H1 (cell line): ENCODE results near the gene PCDHGA1. TPM values are rescaled to one million over a fixed set of nuclear protein-coding genes. Genes with fewer than 3 reads are reported as not detected.

ENCODE experiments used
- CTCF ChIA-PET: fragments of 300-600 bp; sonication (Branson Sonifier 250); formaldehyde crosslinking; loops from one replicate; lab custom pipeline; 2021; ENCODE audit not compliant: partially characterized antibody; lab: Charles Lee
- POLR2A ChIA-PET: fragments of 300-600 bp; sonication (Branson Sonifier 250); formaldehyde crosslinking; loops from one replicate; lab custom pipeline; 2021; ENCODE audit warnings: inconsistent platforms; ENCODE audit not compliant: partially characterized antibody; lab: Charles Lee
- DNase-seq, 2 experiments: peaks; one replicate each; pipeline versions ENCODE4 v3.0.0 to v3.0.0-alpha.2; 2010 to 2022; ENCODE audit warnings: low spot score in 2 of 2, low read depth in 1 of 2, mixed read lengths in 1 of 2
- FAIRE-seq: peaks from 2 replicates; lab custom pipeline; 2011; peaks lifted over from hg19 to GRCh38; lab: Jason Lieb, UNC
- H2AFZ ChIP-seq: 2 replicates; pipeline ENCODE4 v1.8.1; 2012; ENCODE audit warnings: low read length, inconsistent platforms
- H2AK5ac ChIP-seq: 2 replicates; pipeline ENCODE4 v1.6.1; 2013; ENCODE audit warnings: low read depth, low read length
- H2BK120ac ChIP-seq: replicated peaks from 2 replicates; pipeline ENCODE3; 2013; ENCODE audit warnings: low read depth, low read length, inconsistent platforms
- H2BK12ac ChIP-seq: 2 replicates; pipeline ENCODE4 v1.6.1; 2013; ENCODE audit warnings: low read depth, low read length
- H2BK15ac ChIP-seq: 2 replicates; pipeline ENCODE4 v1.6.1; 2013; ENCODE audit warnings: low read length
- H2BK20ac ChIP-seq: 2 replicates; pipeline ENCODE4 v1.6.1; 2013; ENCODE audit warnings: low read length
- H2BK5ac ChIP-seq: 2 replicates; pipeline ENCODE4 v1.6.1; 2013; ENCODE audit warnings: low read depth, low read length
- H3K14ac ChIP-seq: 2 replicates; pipeline ENCODE4 v1.6.1; 2013; ENCODE audit warnings: inconsistent platforms; ENCODE audit not compliant: insufficient read length
- H3K18ac ChIP-seq: 2 replicates; pipeline ENCODE4 v1.6.1; 2013; ENCODE audit warnings: low read length; ENCODE audit errors: extremely low read depth
- H3K23ac ChIP-seq: 2 replicates; pipeline ENCODE4 v1.6.1; 2013; ENCODE audit warnings: inconsistent platforms; ENCODE audit not compliant: insufficient read length
- H3K23me2 ChIP-seq: 2 replicates; pipeline ENCODE4 v1.6.1; 2013; ENCODE audit warnings: low read depth, low read length
- H3K27ac ChIP-seq: 2 replicates; pipeline ENCODE4 v1.6.1; 2011; ENCODE audit warnings: low read depth, low read length, inconsistent platforms
- H3K27me3 ChIP-seq, 4 experiments: replicated peaks in 1 of 4; 1 replicate in 1 of 4; 2 replicates in 3 of 4; pipeline versions ENCODE4 v1.6.1 to v1.8.1; 2011 to 2013; ENCODE audit warnings: low read length in 3 of 4, mild to moderate bottlenecking in 3 of 4, inconsistent platforms in 2 of 4, mixed read lengths in 2 of 4, moderate library complexity in 1 of 4; ENCODE audit not compliant: control insufficient read depth in 3 of 4, insufficient read depth in 3 of 4; ENCODE audit errors: extremely low read depth in 1 of 4
- H3K36me3 ChIP-seq, 4 experiments: 2 replicates each; pipeline versions ENCODE4 v1.6.1 to v1.8.1; 2011 to 2013; ENCODE audit warnings: mild to moderate bottlenecking in 4 of 4, low read length in 3 of 4, moderate library complexity in 2 of 4, control low read depth in 1 of 4, inconsistent platforms in 1 of 4; ENCODE audit not compliant: insufficient read depth in 4 of 4, control insufficient read depth in 2 of 4
- H3K4ac ChIP-seq: replicated peaks from 2 replicates; pipeline ENCODE3; 2013; ENCODE audit warnings: low read length, low read depth, mixed read lengths, inconsistent platforms; ENCODE audit not compliant: insufficient read length
- H3K4me1 ChIP-seq, 4 experiments: replicated peaks in 1 of 4; 1 replicate in 1 of 4; 2 replicates in 3 of 4; pipeline versions ENCODE4 v1.6.1 to v1.8.1; 2011 to 2013; ENCODE audit warnings: low read length in 3 of 4, inconsistent platforms in 2 of 4, mixed read lengths in 1 of 4; ENCODE audit not compliant: insufficient read depth in 4 of 4, control insufficient read depth in 3 of 4
- H3K4me2 ChIP-seq, 2 experiments: 2 replicates each; pipeline versions ENCODE4 v1.6.1 to v1.8.1; 2011 to 2013; ENCODE audit warnings: low read depth in 2 of 2, low read length in 2 of 2, control low read depth in 1 of 2, inconsistent platforms in 1 of 2, mild to moderate bottlenecking in 1 of 2; ENCODE audit not compliant: insufficient read depth in 1 of 2
- H3K4me3 ChIP-seq, 4 experiments: fragments of 200-600, 300-600 bp in 1 of 4; sonication (generic), shearing (Covaris generic), sonication (Bioruptor Twin) in 1 of 4; 2 replicates each; pipeline versions ENCODE4 v1.5.1 to v1.8.1; 2011 to 2016; ENCODE audit warnings: low read length in 4 of 4, low read depth in 3 of 4, control low read depth in 2 of 4, inconsistent platforms in 2 of 4, mild to moderate bottlenecking in 2 of 4, mixed read lengths in 1 of 4, moderate library complexity in 1 of 4; ENCODE audit not compliant: insufficient read depth in 2 of 4; ENCODE audit errors: extremely low read depth in 1 of 4
- H3K56ac ChIP-seq: replicated peaks from 2 replicates; pipeline ENCODE3; 2013; ENCODE audit warnings: low read depth, mild to moderate bottlenecking, mixed read lengths, low read length, inconsistent platforms; ENCODE audit not compliant: insufficient read length
- H3K79me1 ChIP-seq: 2 replicates; pipeline ENCODE4 v1.6.1; 2013; ENCODE audit warnings: low read depth, low read length, control low read depth
- H3K79me2 ChIP-seq, 2 experiments: 2 replicates each; pipeline versions ENCODE4 v1.6.1 to v1.8.1; 2012 to 2013; ENCODE audit warnings: low read length in 2 of 2, mild to moderate bottlenecking in 2 of 2, inconsistent platforms in 1 of 2; ENCODE audit not compliant: insufficient read depth in 2 of 2, control insufficient read depth in 1 of 2
- H3K9ac ChIP-seq, 4 experiments: replicated peaks in 1 of 4; 1 replicate in 1 of 4; 2 replicates in 3 of 4; pipeline versions ENCODE4 v1.6.1 to v1.8.1; 2011 to 2013; ENCODE audit warnings: low read depth in 3 of 4, low read length in 3 of 4, control low read depth in 2 of 4, mild to moderate bottlenecking in 2 of 4, moderate library complexity in 2 of 4, inconsistent platforms in 1 of 4; ENCODE audit errors: extremely low read depth in 1 of 4
- H3K9me3 ChIP-seq, 2 experiments: 2 replicates each; pipeline versions ENCODE4 v1.6.1 to v1.8.1; 2012 to 2013; ENCODE audit warnings: mild to moderate bottlenecking in 2 of 2, moderate library complexity in 2 of 2, control low read depth in 1 of 2, inconsistent platforms in 1 of 2, low read depth in 1 of 2, low read length in 1 of 2, mixed read lengths in 1 of 2; ENCODE audit not compliant: insufficient read depth in 2 of 2
- H4K20me1 ChIP-seq, 2 experiments: replicated peaks in 1 of 2; 2 replicates each; pipeline versions ENCODE3 to v1.8.1; 2011 to 2013; ENCODE audit warnings: inconsistent platforms in 2 of 2, low read length in 2 of 2, mild to moderate bottlenecking in 1 of 2; ENCODE audit not compliant: insufficient read depth in 2 of 2, control insufficient read depth in 1 of 2
- H4K5ac ChIP-seq: 2 replicates; pipeline ENCODE4 v1.6.1; 2013; ENCODE audit warnings: low read length, low read depth, mixed read lengths, inconsistent platforms; ENCODE audit not compliant: insufficient read length
- H4K8ac ChIP-seq: 2 replicates; pipeline ENCODE4 v1.8.0; 2013; ENCODE audit warnings: mild to moderate bottlenecking, moderate library complexity, low read length, inconsistent platforms; ENCODE audit not compliant: insufficient read depth; ENCODE audit errors: extremely low read depth
- H4K91ac ChIP-seq: replicated peaks from 2 replicates; pipeline ENCODE3; 2013; ENCODE audit warnings: low read length, mixed read lengths, inconsistent platforms; ENCODE audit not compliant: insufficient read length
- CBX8 ChIP-seq: fragments of 300-800, 300-1000 bp; sonication (generic); IDR thresholded peaks from 2 replicates; pipeline ENCODE4 v1.7.1; 2016; ENCODE audit warnings: low read depth, low read length, borderline replicate concordance
- CREB1 ChIP-seq: IDR thresholded peaks from 2 replicates; pipeline ENCODE4 v1.6.1; 2012; ENCODE audit warnings: inconsistent platforms
- GABPA ChIP-seq: IDR thresholded peaks from 2 replicates; pipeline ENCODE4 v1.6.1; 2011; ENCODE audit warnings: mild to moderate bottlenecking, low read length, moderate library complexity, borderline replicate concordance; ENCODE audit not compliant: insufficient read depth
- GTF2F1 ChIP-seq: IDR thresholded peaks from 2 replicates; pipeline ENCODE4 v1.6.1; 2012; ENCODE audit warnings: low read depth, low read length, improper control_type of control experiment, borderline replicate concordance
- MAX ChIP-seq: IDR thresholded peaks from 2 replicates; pipeline ENCODE4 v1.6.1; 2012; ENCODE audit warnings: inconsistent platforms
- RAD21 ChIP-seq, 2 experiments: IDR thresholded peaks in 1 of 2; conservative IDR thresholded peaks in 1 of 2; 2 replicates each; pipeline ENCODE4 v1.6.1; 2011; ENCODE audit warnings: low read depth in 2 of 2, low read length in 2 of 2, improper control_type of control experiment in 1 of 2, inconsistent platforms in 1 of 2, mild to moderate bottlenecking in 1 of 2, moderate library complexity in 1 of 2
- RBBP5 ChIP-seq: IDR thresholded peaks from 2 replicates; pipeline ENCODE4 v1.7.1; 2012; ENCODE audit warnings: low read depth, mild to moderate bottlenecking, inconsistent platforms, low read length, moderate library complexity, borderline replicate concordance
- SIN3A ChIP-seq, 2 experiments: IDR thresholded peaks in 1 of 2; conservative IDR thresholded peaks in 1 of 2; 2 replicates each; pipeline ENCODE4 v1.6.1; 2011 to 2012; ENCODE audit warnings: low read length in 2 of 2, improper control_type of control experiment in 1 of 2, low read depth in 1 of 2, mild to moderate bottlenecking in 1 of 2
- SIRT6 ChIP-seq: IDR thresholded peaks from one replicate; pipeline ENCODE4 v1.7.1; 2012; ENCODE audit warnings: low read length, inconsistent platforms
- SP2 ChIP-seq: IDR thresholded peaks from 2 replicates; pipeline ENCODE4 v1.6.1; 2012; ENCODE audit warnings: mild to moderate bottlenecking, low read length, inconsistent platforms
- TEAD4 ChIP-seq: IDR thresholded peaks from 2 replicates; pipeline ENCODE4 v1.6.1; 2012; ENCODE audit warnings: low read depth, low read length, inconsistent platforms, mixed read lengths
- USF2 ChIP-seq: IDR thresholded peaks from 2 replicates; pipeline ENCODE4 v1.6.1; 2011; ENCODE audit warnings: low read length, improper control_type of control experiment
- WGBS, 2 experiments: shearing (Covaris generic) in 1 of 2; methylation state at CpG; one replicate each; pipeline versions ENCODE4 v1.1.6 to v1.1.7; 2013 to 2015; ENCODE audit warnings: low lambda C conversion rate in 2 of 2, mixed read lengths in 2 of 2, inconsistent platforms in 1 of 2, low coverage in 1 of 2, missing lambda C conversion rate in 1 of 2; ENCODE audit not compliant: insufficient replicate concordance in 2 of 2, insufficient coverage in 1 of 2, insufficient read length in 1 of 2; ENCODE audit errors: extremely low coverage in 1 of 2, missing lambda C conversion rate in 1 of 2; 5-methylcytosine and 5-hydroxymethylcytosine counted together
- polyA plus RNA-seq, 7 experiments: library from polyadenylated mRNA; depleted of rRNA in 3 of 7; stranded (reverse) in 5 of 7; unstranded in 2 of 7; fragments of >200 nt in 5 of 7; fragments of 200-250 nt in 2 of 7; gene quantifications; 1 replicate in 5 of 7; 2 replicates in 1 of 7; 4 replicates in 1 of 7; pipeline versions ENCODE4 v1.2.1 to v1.2.3, GENCODE V29; 2011 to 2013; ENCODE audit warnings: missing spikeins in 2 of 7, mixed read lengths in 2 of 7
- total RNA-seq: library from RNA; stranded (reverse); fragmentation: NEBNext Ultra II Directional; extraction: Animal tissue kit (Norgen Biotek cat#: 25700); gene quantifications from 2 replicates; pipeline ENCODE4 v1.2.1, GENCODE V29; 2021

Gene PCDHGA1
- total and polyA plus RNA-seq, 2 of the 8 experiments (the other 6 are each of a cell fraction or from before 2014, with no cell fraction given) = 0.57 to 0.89 TPM

GRCh38 chr5:141516672-141517025, 186.3 kb downstream of the PCDHGA1 start:
- Histone ChIP-seq H3K27ac (no peak overlapping the region), H4K5ac (no peak overlapping the region), H3K18ac (no peak overlapping the region), H2BK20ac (no peak overlapping the region), H3K56ac (no peak overlapping the region), H3K23ac (no peak overlapping the region), H2AK5ac (no peak overlapping the region), H2BK5ac (peak overlapping the region; percentile 49; the same call in 1 of the 2 replicates), H2BK12ac (no peak overlapping the region), H3K9me3 (no peaks in the 10 kb centered on the region), H2AFZ (no peak overlapping the region), H3K4me2 (no peak overlapping the region), H3K27me3 (no peaks in the 10 kb centered on the region), H2BK15ac (no peak overlapping the region; the same call in 1 of the 2 replicates), H3K36me3 (peaks cover 4 to 22% (median 16%) of the 10 kb centered on the region in 4 experiments), H3K79me1 (no peaks in the 10 kb centered on the region), H3K4ac (no peak overlapping the region), H2BK120ac (no peak overlapping the region), H3K79me2 (no peaks in the 10 kb centered on the region), H3K9ac (no peak overlapping the region), H3K4me3 (no peak overlapping the region), H4K20me1 (no peaks in the 10 kb centered on the region), H4K8ac (no peak overlapping the region), H4K91ac (no peak overlapping the region), H3K4me1 (peaks cover 3 to 23% (median 9%) of the 10 kb centered on the region in 4 experiments), H3K14ac (no peak overlapping the region), H3K23me2 (peaks cover 15% of the 10 kb centered on the region)
- no peak for FAIRE-seq
- POLR2A ChIA-PET = interaction anchor here (1.0 to 5.1 kb wide), 3 partner anchors 24 to 70 kb away, joined by 3 to 33 read pairs (median 3); no protein-coding TSS in a partner anchor
- 97% methylated on average over 8 of the region's 8 CpGs; no CpG with 5 or more reads in 1 of the 2 experiments for WGBS, 2 experiments
- no peak for DNase-seq
- CTCF ChIA-PET = interaction anchor here (0.6 to 50.9 kb wide), 19 partner anchors 6 to 334 kb away, joined by 3 to 1236 read pairs (median 7); partner anchors contain the start of genes PCDHB10, PCDHB15, PCDHB16 and PCDHGA1
- TF ChIP-seq TEAD4 = no peak
- no peak for TF ChIP-seq RAD21 (IDR thresholded peaks at IDR 0.05 in 1 of 2, conservative IDR thresholded peaks at IDR 0.05 in 1 of 2; ENCODE audit: low read depth in 2 of 2, low read length in 2 of 2)
- no peak for TF ChIP-seq SIRT6
- no peak for TF ChIP-seq GABPA
- TF ChIP-seq SIN3A (conservative IDR thresholded peaks at IDR 0.05 in 1 of 2, IDR thresholded peaks at IDR 0.05 in 1 of 2; ENCODE audit: low read depth in 1 of 2, low read length in 2 of 2) = no peak
- no peak for TF ChIP-seq GTF2F1
- no peak for TF ChIP-seq MAX
- no peak for TF ChIP-seq CBX8
- no peak for TF ChIP-seq CREB1
- no peak for TF ChIP-seq RBBP5
- TF ChIP-seq USF2 = no peak
- TF ChIP-seq SP2 = no peak
